Pulmonary artery endothelial cell (primary cell): ENCODE results near the gene DNAJB1. TPM values are rescaled to one million over a fixed set of nuclear protein-coding genes. Genes with fewer than 3 reads are reported as not detected.
A peak's percentile ranks its signal among the peaks of the same experiment; 100 is the strongest.
"Not testable (repeated sequence)": the region's sequence is repeated elsewhere in the genome, so short reads cannot be mapped to it uniquely, and the experiment has no call there.

Source experiments
- DNase-seq: peaks from one replicate; pipeline ENCODE4 v3.0.0-alpha.2; 2011; ENCODE audit warnings: low read depth, low spot score
- total RNA-seq: library from RNA; depleted of rRNA; stranded (reverse); fragments of >200 nt; gene quantifications from 2 replicates; pipeline ENCODE4 v1.2.3, GENCODE V29; 2014

The DNAJB1 gene
- total RNA-seq, 1 donor from 2014 or later, result 31.5 TPM

- DNase-seq, result no peak
Measured at GRCh38 chr19:14553042-14553938, 35.1 kb upstream of the DNAJB1 start.

- DNase-seq, result not testable (repeated sequence)
Measured at GRCh38 chr19:14552006-14552360, 33.8 kb upstream of the DNAJB1 start.

GRCh38 chr19:14551134-14552005 lies 33.2 kb upstream of the DNAJB1 start:
- DNase-seq, result not testable (repeated sequence)

GRCh38 chr19:14550201-14550754 lies 32.1 kb upstream of the DNAJB1 start:
- DNase-seq, result no peak

- DNase-seq, result no peak
Measured at GRCh38 chr19:14545716-14546082, 27.5 kb upstream of the DNAJB1 start.

- no peak for DNase-seq
Measured at GRCh38 chr19:14544977-14545715, 26.9 kb upstream of the DNAJB1 start.

- no peak for DNase-seq
Measured at GRCh38 chr19:14544047-14544446, 25.9 kb upstream of the DNAJB1 start.

- no peak for DNase-seq
Measured at GRCh38 chr19:14542711-14543328, 24.6 kb upstream of the DNAJB1 start.

- DNase-seq, result not testable (repeated sequence)
Measured at GRCh38 chr19:14541979-14542378, 23.8 kb upstream of the DNAJB1 start.

- DNase-seq, result no peak
Measured at GRCh38 chr19:14540741-14541525, 22.7 kb upstream of the DNAJB1 start.

GRCh38 chr19:14536926-14537692 lies 18.9 kb upstream of the DNAJB1 start:
- peak; percentile 79 for DNase-seq

- DNase-seq, result no peak
Measured at GRCh38 chr19:14533450-14533849, 15.3 kb upstream of the DNAJB1 start.

GRCh38 chr19:14530506-14530905 lies 12.3 kb upstream of the DNAJB1 start:
- no peak for DNase-seq

GRCh38 chr19:14530005-14530348 lies 11.8 kb upstream of the DNAJB1 start:
- DNase-seq, result no peak

GRCh38 chr19:14529254-14530004 lies 11.2 kb upstream of the DNAJB1 start, which contains the start of gene TECR:
TECR (plus strand) TSS chr19:14529594; CDS start chr19:14529697, 103 bp downstream.
- peak; percentile 99 for DNase-seq

- DNase-seq, result no peak
Measured at GRCh38 chr19:14528419-14529253, 10.4 kb upstream of the DNAJB1 start.

- no peak for DNase-seq
Measured at GRCh38 chr19:14526423-14526822, 8.2 kb upstream of the DNAJB1 start.

GRCh38 chr19:14525729-14526128 lies 7.5 kb upstream of the DNAJB1 start:
- no peak for DNase-seq
